Measurements from ENCODE around the gene QSOX2. TPM values are rescaled to one million over a fixed set of nuclear protein-coding genes. Genes with fewer than 3 reads are reported as not detected.
A peak's percentile ranks its signal among the peaks of the same experiment; 100 is the strongest.

The QSOX2 gene
- polyA plus RNA-seq, 2 of the 4 experiments (the other 2 are of a cell fraction), result 22.3 to 30.2 TPM

DNA sequence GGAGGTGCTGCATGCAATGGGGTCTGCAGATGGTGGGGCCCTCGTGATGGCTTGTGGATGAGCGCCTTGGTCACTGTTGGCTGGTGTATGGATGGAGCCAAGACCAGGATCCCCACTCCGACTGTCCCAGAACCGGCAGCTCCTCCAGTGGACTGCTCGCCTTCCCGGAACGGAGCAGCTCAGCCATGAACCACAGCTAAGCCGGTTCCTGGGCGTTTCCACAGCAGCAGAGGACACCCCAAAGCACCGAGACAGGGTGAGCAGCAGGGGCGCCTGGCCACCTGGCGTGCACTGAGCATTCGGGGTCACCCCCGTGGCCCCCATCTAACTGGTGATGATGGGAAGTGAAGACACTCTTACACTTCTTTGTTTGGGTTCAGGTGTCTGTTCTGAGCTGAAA is 32.1 kb upstream of the QSOX2 start (continued):
- TF ChIP-seq, protein P1, sequence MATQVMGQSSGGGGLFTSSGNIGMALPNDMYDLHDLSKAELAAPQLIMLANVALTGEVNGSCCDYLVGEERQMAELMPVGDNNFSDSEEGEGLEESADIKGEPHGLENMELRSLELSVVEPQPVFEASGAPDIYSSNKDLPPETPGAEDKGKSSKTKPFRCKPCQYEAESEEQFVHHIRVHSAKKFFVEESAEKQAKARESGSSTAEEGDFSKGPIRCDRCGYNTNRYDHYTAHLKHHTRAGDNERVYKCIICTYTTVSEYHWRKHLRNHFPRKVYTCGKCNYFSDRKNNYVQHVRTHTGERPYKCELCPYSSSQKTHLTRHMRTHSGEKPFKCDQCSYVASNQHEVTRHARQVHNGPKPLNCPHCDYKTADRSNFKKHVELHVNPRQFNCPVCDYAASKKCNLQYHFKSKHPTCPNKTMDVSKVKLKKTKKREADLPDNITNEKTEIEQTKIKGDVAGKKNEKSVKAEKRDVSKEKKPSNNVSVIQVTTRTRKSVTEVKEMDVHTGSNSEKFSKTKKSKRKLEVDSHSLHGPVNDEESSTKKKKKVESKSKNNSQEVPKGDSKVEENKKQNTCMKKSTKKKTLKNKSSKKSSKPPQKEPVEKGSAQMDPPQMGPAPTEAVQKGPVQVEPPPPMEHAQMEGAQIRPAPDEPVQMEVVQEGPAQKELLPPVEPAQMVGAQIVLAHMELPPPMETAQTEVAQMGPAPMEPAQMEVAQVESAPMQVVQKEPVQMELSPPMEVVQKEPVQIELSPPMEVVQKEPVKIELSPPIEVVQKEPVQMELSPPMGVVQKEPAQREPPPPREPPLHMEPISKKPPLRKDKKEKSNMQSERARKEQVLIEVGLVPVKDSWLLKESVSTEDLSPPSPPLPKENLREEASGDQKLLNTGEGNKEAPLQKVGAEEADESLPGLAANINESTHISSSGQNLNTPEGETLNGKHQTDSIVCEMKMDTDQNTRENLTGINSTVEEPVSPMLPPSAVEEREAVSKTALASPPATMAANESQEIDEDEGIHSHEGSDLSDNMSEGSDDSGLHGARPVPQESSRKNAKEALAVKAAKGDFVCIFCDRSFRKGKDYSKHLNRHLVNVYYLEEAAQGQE (IDR thresholded peaks at IDR 0.05), result no peak
- TF ChIP-seq RFX5 (IDR thresholded peaks at IDR 0.05) (no peak), FOXS1 (CRISPR knock-in tag; IDR thresholded peaks at IDR 0.05) (no peak), EHF (CRISPR knock-in tag; IDR thresholded peaks at IDR 0.05) (no peak), NFE2L2 (conservative IDR thresholded peaks at IDR 0.05; ENCODE audit: low read length) (no peak)
- TF ChIP-seq, protein P2, sequence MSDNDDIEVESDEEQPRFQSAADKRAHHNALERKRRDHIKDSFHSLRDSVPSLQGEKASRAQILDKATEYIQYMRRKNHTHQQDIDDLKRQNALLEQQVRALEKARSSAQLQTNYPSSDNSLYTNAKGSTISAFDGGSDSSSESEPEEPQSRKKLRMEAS (IDR thresholded peaks at IDR 0.05), result no peak

DNA sequence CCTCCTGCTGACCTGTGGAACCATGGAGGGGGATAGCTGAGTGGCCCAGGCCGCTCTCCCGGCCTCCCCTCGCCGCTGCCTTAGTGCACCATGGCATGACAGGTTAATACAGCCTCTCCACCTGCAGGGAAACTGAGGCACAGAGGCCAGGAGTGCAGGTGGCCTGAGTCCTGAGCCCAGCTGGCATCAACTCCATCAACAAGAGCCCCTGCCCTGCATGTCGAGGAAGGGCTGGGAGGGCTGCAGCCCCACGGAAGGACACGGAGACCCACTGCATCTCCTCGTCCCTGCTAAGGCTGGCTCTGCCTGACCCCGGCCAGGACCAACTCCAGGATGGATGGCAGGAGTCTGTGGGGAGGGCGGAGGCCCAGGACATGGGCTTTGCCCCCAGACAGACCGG is 31.1 kb upstream of the QSOX2 start:
- WGBS (ENCODE audit: missing lambda C conversion rate), result 37% methylated on average over 9 of the region's 11 CpGs
- Histone ChIP-seq H3K4me1 (no peaks in the 10 kb centered on the region), H3K4me2 (no peak overlapping the region), H3K4me3 (no peak overlapping the region), H3K9me3 (no peaks in the 10 kb centered on the region), H3K27ac (no peak overlapping the region)
- TF ChIP-seq NPAS2 (CRISPR knock-in tag; IDR thresholded peaks at IDR 0.05; ENCODE audit: borderline replicate concordance) (no peak), EHF (CRISPR knock-in tag; IDR thresholded peaks at IDR 0.05) (no peak), EP300 (IDR thresholded peaks at IDR 0.05) (no peak), ZSCAN20 (CRISPR knock-in tag; IDR thresholded peaks at IDR 0.05) (no peak), CHD4 (IDR thresholded peaks at IDR 0.05; ENCODE audit: borderline replicate concordance) (no peak)
- TF ChIP-seq, protein P3, sequence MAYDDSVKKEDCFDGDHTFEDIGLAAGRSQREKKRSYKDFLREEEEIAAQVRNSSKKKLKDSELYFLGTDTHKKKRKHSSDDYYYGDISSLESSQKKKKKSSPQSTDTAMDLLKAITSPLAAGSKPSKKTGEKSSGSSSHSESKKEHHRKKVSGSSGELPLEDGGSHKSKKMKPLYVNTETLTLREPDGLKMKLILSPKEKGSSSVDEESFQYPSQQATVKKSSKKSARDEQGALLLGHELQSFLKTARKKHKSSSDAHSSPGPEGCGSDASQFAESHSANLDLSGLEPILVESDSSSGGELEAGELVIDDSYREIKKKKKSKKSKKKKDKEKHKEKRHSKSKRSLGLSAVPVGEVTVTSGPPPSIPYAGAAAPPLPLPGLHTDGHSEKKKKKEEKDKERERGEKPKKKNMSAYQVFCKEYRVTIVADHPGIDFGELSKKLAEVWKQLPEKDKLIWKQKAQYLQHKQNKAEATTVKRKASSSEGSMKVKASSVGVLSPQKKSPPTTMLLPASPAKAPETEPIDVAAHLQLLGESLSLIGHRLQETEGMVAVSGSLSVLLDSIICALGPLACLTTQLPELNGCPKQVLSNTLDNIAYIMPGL (CRISPR knock-in tag; IDR thresholded peaks at IDR 0.05; ENCODE audit: borderline replicate concordance), result no peak
- TF ChIP-seq, protein P4, sequence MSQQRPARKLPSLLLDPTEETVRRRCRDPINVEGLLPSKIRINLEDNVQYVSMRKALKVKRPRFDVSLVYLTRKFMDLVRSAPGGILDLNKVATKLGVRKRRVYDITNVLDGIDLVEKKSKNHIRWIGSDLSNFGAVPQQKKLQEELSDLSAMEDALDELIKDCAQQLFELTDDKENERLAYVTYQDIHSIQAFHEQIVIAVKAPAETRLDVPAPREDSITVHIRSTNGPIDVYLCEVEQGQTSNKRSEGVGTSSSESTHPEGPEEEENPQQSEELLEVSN (IDR thresholded peaks at IDR 0.05; ENCODE audit: borderline replicate concordance, low read depth), result no peak
- FAIRE-seq, result no peak
- POLR2A ChIA-PET, result interaction anchor here (2.5 kb wide), 1 partner anchor 9 kb away, joined by 11 read pairs; no protein-coding TSS in a partner anchor
- no peak for ATAC-seq
- CTCF ChIA-PET, result interaction anchor here (1.2 to 3.7 kb wide), 3 partner anchors 9 to 50 kb away, joined by 3 to 9 read pairs (median 9); no protein-coding TSS in a partner anchor
- DNase-seq (ENCODE audit: low read depth in 1 of 2, low spot score in 1 of 2), result no peak

DNA sequence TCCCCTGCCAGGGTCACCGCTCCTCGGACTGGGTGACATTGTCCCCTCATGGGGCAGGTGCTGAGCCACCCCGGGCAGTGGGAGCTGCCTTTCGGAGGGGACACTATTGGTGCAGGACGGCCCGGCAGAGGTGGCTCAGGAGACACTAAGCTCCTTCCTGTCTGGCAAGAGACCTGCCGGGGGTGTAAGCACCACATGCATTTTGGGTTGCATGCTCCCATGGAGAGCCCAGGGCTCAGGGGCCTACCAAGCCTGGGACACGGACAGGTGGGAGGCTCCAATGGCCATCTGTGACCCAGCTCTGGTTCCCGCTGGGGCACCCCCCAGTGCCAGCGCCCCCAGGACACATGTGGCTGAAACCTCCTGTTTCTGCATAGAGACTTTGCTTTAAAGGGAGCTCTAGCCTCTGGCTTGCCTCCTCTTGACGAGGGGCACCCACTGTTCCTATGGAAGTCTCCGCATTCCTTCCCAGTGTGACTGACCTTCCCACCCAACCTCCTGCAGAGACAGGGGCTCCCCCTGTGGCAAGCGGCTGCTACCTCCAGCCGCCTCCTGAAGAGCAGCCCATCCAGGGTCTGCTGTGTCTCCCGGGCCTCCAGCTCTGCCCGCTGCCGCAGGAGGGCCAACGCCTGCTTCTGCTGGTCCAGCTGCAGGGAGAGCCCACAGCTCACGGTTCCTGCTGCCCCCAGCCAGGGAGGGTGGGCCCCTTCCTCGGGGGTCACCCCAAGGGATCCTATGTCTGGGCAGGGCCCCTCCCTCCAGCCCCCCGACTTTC is 30.2 kb upstream of the QSOX2 start:
- no peak for TF ChIP-seq MAZ (IDR thresholded peaks at IDR 0.05; ENCODE audit: borderline replicate concordance, low read depth, low read length)
- no peak for TF ChIP-seq ZNF302 (CRISPR knock-in tag; IDR thresholded peaks at IDR 0.05)
- no peak for TF ChIP-seq ZSCAN20 (CRISPR knock-in tag; IDR thresholded peaks at IDR 0.05)
- TF ChIP-seq RAD21 (conservative IDR thresholded peaks at IDR 0.05 in 1 of 2, IDR thresholded peaks at IDR 0.05 in 1 of 2), result no peak
- no peak for TF ChIP-seq FOXS1 (CRISPR knock-in tag; IDR thresholded peaks at IDR 0.05)
- TF ChIP-seq, protein P5, sequence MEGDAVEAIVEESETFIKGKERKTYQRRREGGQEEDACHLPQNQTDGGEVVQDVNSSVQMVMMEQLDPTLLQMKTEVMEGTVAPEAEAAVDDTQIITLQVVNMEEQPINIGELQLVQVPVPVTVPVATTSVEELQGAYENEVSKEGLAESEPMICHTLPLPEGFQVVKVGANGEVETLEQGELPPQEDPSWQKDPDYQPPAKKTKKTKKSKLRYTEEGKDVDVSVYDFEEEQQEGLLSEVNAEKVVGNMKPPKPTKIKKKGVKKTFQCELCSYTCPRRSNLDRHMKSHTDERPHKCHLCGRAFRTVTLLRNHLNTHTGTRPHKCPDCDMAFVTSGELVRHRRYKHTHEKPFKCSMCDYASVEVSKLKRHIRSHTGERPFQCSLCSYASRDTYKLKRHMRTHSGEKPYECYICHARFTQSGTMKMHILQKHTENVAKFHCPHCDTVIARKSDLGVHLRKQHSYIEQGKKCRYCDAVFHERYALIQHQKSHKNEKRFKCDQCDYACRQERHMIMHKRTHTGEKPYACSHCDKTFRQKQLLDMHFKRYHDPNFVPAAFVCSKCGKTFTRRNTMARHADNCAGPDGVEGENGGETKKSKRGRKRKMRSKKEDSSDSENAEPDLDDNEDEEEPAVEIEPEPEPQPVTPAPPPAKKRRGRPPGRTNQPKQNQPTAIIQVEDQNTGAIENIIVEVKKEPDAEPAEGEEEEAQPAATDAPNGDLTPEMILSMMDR (IDR thresholded peaks at IDR 0.05), result no peak
- no peak for TF ChIP-seq POLR2AphosphoS2 (conservative IDR thresholded peaks at IDR 0.05; ENCODE audit: low read length)
- FAIRE-seq, result no peak
- CTCF ChIA-PET, result interaction anchor here (0.5 to 5.1 kb wide), 12 partner anchors 8 to 1482 kb away, joined by 3 to 39 read pairs (median 4); partner anchors contain the start of gene TMEM250

More for the DNA sequence above, 30.2 kb upstream of the QSOX2 start:
- Histone ChIP-seq H3K4me3 (no peak overlapping the region), H3K4me2 (no peak overlapping the region), H3K4me1 (no peaks in the 10 kb centered on the region), H3K9me3 (no peaks in the 10 kb centered on the region), H3K27ac (no peak overlapping the region)
- ATAC-seq (peak; percentile 20 to 67; a peak in 3 of 6 replicates), DNase-seq (ENCODE audit: low read depth in 1 of 2, low spot score in 1 of 2) (no peak)
- WGBS (ENCODE audit: missing lambda C conversion rate), result 39% methylated on average over 10 of the region's 21 CpGs
- POLR2A ChIA-PET, result interaction anchor here (0.7 to 1.2 kb wide), 2 partner anchors 9 to 63 kb away, joined by 3 to 5 read pairs; no protein-coding TSS in a partner anchor
